ENCODE data around the gene USF2.

- TF ChIP-seq MXI1 (IDR thresholded peaks at IDR 0.05; ENCODE audit: borderline replicate concordance, low read depth, low read length) = no peak
- TF ChIP-seq CTCF (conservative IDR thresholded peaks at IDR 0.05; ENCODE audit: low read depth, low read length) = no peak
- no peak for TF ChIP-seq MAZ (IDR thresholded peaks at IDR 0.05; ENCODE audit: borderline replicate concordance, low read depth, low read length)
- no peak for TF ChIP-seq CHD1 (IDR thresholded peaks at IDR 0.05; ENCODE audit: low read depth, low read length)
- no peak for TF ChIP-seq POLR2A (IDR thresholded peaks at IDR 0.05; ENCODE audit: low read depth, low read length)
These were observed 43.8 kb upstream of the USF2 start for GRCh38 chr19:35224681-35225571.

Data from IMR-90 (cell line).